ENCODE results near the gene TOGARAM1.

DNA sequence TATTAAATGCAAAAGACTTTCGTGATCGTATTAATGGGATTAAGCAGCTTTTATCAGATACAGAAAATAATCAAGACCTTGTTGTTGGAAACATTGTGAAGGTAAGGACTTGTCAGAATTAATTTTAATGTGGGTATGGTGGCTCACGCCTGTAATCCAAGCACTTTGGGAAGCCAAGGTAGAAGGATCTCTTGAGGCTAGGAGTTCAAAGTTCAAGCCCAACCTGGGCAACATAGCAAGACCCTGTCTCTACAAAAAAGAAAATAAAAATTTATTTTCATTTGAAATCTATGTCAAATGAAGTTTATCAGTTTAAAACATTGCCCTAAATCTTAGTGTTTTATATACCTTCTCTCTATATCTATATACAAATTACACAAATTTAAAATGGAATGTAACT is 104.7 kb downstream of the TOGARAM1 start:
- TF ChIP-seq EP300 (IDR thresholded peaks at IDR 0.05): no peak
- TF ChIP-seq POLR2AphosphoS5 (IDR thresholded peaks at IDR 0.05): no peak
- TF ChIP-seq, protein P1, sequence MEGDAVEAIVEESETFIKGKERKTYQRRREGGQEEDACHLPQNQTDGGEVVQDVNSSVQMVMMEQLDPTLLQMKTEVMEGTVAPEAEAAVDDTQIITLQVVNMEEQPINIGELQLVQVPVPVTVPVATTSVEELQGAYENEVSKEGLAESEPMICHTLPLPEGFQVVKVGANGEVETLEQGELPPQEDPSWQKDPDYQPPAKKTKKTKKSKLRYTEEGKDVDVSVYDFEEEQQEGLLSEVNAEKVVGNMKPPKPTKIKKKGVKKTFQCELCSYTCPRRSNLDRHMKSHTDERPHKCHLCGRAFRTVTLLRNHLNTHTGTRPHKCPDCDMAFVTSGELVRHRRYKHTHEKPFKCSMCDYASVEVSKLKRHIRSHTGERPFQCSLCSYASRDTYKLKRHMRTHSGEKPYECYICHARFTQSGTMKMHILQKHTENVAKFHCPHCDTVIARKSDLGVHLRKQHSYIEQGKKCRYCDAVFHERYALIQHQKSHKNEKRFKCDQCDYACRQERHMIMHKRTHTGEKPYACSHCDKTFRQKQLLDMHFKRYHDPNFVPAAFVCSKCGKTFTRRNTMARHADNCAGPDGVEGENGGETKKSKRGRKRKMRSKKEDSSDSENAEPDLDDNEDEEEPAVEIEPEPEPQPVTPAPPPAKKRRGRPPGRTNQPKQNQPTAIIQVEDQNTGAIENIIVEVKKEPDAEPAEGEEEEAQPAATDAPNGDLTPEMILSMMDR (IDR thresholded peaks at IDR 0.05): no peak
- TF ChIP-seq POLR2A (IDR thresholded peaks at IDR 0.05): no peak
